Measurements from ENCODE around the gene TSHZ1.

- TF ChIP-seq FOXA1 (IDR thresholded peaks at IDR 0.05) = no peak
- no peak for TF ChIP-seq BHLHE40 (IDR thresholded peaks at IDR 0.05; ENCODE audit: borderline replicate concordance)
- TF ChIP-seq SP1 (IDR thresholded peaks at IDR 0.05) = no peak
- no peak for TF ChIP-seq ZNF384 (IDR thresholded peaks at IDR 0.05)
- TF ChIP-seq PKNOX1 (IDR thresholded peaks at IDR 0.05) = no peak
- TF ChIP-seq HDGF (IDR thresholded peaks at IDR 0.05; ENCODE audit: borderline replicate concordance) = no peak
- no peak for TF ChIP-seq ARNT (IDR thresholded peaks at IDR 0.05)
- no peak for TF ChIP-seq ELF4 (IDR thresholded peaks at IDR 0.05)
- TF ChIP-seq TARDBP (IDR thresholded peaks at IDR 0.05) = no peak
Observed at GRCh38 chr18:75169411-75169810, 41.2 kb upstream of the TSHZ1 start.

Measured in HEK293T (cell line).